ENCODE measurements around the gene MYRF.

- TF ChIP-seq CTCF (IDR thresholded peaks at IDR 0.05) (no peak), POLR2A (IDR thresholded peaks at IDR 0.05) (no peak)
Measured at GRCh38 chr11:61717286-61718033, 35.0 kb upstream of the MYRF start.

Measured in thyroid gland (tissue), 4 donors.